ENCODE results near the gene PRH2. TPM values are rescaled to one million over a fixed set of nuclear protein-coding genes. Genes with fewer than 3 reads are reported as not detected.

The PRH2 gene
- total RNA-seq, 3 donors from 2014 or later: 0.73 TPM; not detected in 2

DNA sequence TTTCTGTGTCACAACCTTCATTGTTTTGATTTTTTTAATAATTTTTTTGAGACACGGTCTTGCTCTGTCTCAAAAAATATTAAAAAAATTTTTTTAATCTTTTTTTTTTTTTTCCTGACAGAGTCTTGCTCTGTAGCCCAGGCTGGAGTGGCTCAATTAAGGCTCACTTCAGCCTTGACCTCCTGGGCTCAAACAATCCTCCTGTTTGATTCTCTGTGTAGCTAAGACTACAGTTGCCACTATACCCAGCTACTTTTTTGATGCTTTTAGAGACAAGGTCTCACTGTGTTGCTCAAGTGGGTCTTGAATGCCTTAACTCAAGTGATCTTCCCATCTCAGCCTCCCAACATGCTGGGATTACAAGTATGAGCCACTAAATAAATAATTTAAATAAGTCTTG is 9.2 kb upstream of the PRH2 start:
- TF ChIP-seq, protein P1, sequence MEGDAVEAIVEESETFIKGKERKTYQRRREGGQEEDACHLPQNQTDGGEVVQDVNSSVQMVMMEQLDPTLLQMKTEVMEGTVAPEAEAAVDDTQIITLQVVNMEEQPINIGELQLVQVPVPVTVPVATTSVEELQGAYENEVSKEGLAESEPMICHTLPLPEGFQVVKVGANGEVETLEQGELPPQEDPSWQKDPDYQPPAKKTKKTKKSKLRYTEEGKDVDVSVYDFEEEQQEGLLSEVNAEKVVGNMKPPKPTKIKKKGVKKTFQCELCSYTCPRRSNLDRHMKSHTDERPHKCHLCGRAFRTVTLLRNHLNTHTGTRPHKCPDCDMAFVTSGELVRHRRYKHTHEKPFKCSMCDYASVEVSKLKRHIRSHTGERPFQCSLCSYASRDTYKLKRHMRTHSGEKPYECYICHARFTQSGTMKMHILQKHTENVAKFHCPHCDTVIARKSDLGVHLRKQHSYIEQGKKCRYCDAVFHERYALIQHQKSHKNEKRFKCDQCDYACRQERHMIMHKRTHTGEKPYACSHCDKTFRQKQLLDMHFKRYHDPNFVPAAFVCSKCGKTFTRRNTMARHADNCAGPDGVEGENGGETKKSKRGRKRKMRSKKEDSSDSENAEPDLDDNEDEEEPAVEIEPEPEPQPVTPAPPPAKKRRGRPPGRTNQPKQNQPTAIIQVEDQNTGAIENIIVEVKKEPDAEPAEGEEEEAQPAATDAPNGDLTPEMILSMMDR (IDR thresholded peaks at IDR 0.05): no peak
- DNase-seq: no peak
- intact Hi-C loops (cut with DNase I, micrococcal nuclease): no loop called here
- Histone ChIP-seq H3K9me3 (no peaks in the 10 kb centered on the region), H3K4me1 (ENCODE audit: low read depth) (no peaks in the 10 kb centered on the region), H3K4me3 (no peak overlapping the region), H3K36me3 (ENCODE audit: low read depth) (no peaks in the 10 kb centered on the region)
- no peak for ATAC-seq

DNA sequence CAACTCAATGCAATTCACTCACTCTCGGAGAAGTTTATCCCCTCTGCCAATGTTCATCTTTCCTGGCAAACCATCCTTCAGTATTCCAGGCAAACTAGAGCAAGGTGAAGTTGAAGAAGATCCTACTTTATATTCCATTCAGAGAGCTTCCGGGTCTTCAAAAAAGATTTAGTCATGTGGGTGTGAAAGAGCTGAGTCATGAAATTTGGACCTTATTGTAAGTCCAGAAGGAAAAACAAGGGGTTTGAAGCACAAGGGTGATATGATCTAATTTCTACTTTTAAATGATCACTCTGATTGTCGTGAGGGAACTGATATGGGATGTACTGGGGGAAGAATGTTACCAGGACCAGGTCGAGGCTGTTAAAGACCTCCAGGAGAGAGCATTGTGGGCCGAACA is 2.8 kb upstream of the PRH2 start:
- DNase-seq (no peak), ATAC-seq (no peak)
- TF ChIP-seq, protein P1 (IDR thresholded peaks at IDR 0.05): no peak
- intact Hi-C loops (cut with DNase I, micrococcal nuclease): no loop called here
- Histone ChIP-seq H3K4me1 (ENCODE audit: low read depth) (no peaks in the 10 kb centered on the region), H3K4me3 (no peak overlapping the region), H3K9me3 (no peaks in the 10 kb centered on the region), H3K36me3 (ENCODE audit: low read depth) (no peaks in the 10 kb centered on the region)

DNA sequence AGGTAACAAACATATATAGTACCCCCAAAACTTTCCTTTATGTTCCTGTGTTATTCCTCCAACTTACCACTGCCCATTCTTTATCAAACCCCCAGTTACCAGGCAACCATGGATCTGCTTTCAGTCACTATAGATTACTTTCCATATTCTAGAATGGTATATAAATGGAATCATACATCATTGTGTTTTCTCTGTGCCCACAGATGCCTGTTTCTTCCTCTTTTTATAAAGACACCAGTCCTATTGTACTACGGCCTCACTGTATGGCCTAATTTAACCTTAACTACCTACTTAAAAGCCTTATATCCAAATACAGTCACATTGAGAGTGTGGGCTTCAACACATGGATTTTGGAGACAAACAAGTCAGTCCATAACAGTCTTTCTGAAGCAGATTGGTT is 7.5 kb downstream of the PRH2 start:
- Histone ChIP-seq H3K4me3 (no peak overlapping the region), H3K36me3 (ENCODE audit: low read depth) (no peaks in the 10 kb centered on the region), H3K4me1 (ENCODE audit: low read depth) (no peaks in the 10 kb centered on the region), H3K9me3 (no peaks in the 10 kb centered on the region)
- TF ChIP-seq, protein P1 (IDR thresholded peaks at IDR 0.05): no peak
- intact Hi-C loops (cut with DNase I, micrococcal nuclease): no loop called here
- no peak for DNase-seq
- no peak for ATAC-seq

DNA sequence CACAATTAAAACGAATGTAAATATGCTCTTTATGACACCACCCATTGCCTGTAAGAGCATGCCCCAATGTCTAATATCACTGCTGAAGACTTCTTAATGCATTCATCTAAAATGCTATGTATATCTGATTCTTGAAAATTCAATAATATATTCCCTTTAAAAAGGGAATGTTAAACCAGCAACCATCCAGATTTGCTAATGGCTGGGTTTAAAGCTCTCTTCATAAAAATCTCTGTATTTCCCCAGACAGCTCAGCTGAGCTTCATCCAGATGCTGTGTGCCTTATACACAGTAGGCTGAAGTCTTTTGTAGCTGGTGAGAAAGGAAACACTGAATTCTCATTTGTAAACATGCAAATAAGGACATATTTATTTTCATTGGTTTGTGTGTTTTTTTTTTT is 10.1 kb downstream of the PRH2 start, which contains the start of gene TAS2R14:
Gene TAS2R14, minus strand, starts transcription at position 101 of the 400 bp plus-strand sequence. Its CDS starts 56 bp downstream, at position 45.
- intact Hi-C loops (cut with DNase I, micrococcal nuclease): no loop called here
- H3K36me3 ChIP-seq (ENCODE audit: low read depth): no peaks in the 10 kb centered on the region
- ATAC-seq (no peak), DNase-seq (no peak)
- no peak within 1 kb of the TSS for H3K4me3 ChIP-seq
- no peaks in the 10 kb centered on the region for H3K9me3 ChIP-seq
- TF ChIP-seq, protein P1 (IDR thresholded peaks at IDR 0.05): no peak
- no peaks in the 10 kb centered on the region for H3K4me1 ChIP-seq (ENCODE audit: low read depth)

DNA sequence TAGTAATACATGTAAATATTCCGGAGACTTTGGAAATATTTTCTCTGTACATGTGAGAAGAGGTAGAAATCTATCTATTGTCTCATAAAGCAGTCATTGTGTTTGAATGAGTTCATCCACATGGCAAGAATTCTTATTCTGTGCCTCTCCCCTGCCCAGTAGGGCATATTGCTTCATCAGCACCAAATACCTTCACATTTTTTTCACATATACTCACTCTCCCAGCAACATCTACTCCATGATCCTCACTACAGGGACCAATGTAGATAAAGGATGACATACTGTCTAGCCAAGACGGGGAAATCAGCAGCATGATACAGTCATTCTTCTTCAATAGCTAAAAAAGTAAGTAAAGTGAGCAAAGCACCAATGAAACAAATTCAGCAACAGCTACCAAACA is 11.4 kb downstream of the PRH2 start:
- DNase-seq (no peak), ATAC-seq (no peak)
- H3K36me3 ChIP-seq (ENCODE audit: low read depth): no peaks in the 10 kb centered on the region
- TF ChIP-seq, protein P1 (IDR thresholded peaks at IDR 0.05): no peak
- H3K9me3 ChIP-seq: no peaks in the 10 kb centered on the region
- intact Hi-C loops (cut with DNase I, micrococcal nuclease): no loop called here
- H3K4me1 ChIP-seq (ENCODE audit: low read depth): no peaks in the 10 kb centered on the region
- no peak overlapping the region for H3K4me3 ChIP-seq

DNA sequence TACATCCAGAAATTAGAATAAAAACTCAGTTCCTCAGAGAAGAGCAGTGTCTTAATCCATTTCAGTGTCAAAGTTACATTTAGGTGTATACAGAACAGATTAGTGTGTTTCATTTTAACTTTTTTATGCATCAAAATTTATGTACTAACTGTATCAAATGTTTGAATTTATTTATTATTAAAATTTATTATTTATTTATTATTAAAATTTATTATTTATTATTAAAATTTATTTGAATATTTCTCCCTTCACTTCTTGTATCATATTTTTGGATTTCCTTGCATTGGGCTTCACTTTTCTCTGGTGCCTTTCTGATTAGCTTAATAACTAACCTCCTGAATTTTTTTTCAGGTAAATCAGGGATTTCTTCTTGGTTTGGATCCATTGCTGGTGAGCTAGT is 12.3 kb downstream of the PRH2 start:
- Histone ChIP-seq H3K4me3 (no peak overlapping the region), H3K4me1 (ENCODE audit: low read depth) (no peaks in the 10 kb centered on the region), H3K9me3 (no peaks in the 10 kb centered on the region), H3K36me3 (ENCODE audit: low read depth) (no peaks in the 10 kb centered on the region)
- no peak for DNase-seq
- ATAC-seq: no peak
- intact Hi-C loops (cut with DNase I, micrococcal nuclease): no loop called here
- TF ChIP-seq, protein P1 (IDR thresholded peaks at IDR 0.05): no peak

All from mucosa of descending colon (tissue), 3 donors.